ENCODE results near the gene IQCE.

DNA sequence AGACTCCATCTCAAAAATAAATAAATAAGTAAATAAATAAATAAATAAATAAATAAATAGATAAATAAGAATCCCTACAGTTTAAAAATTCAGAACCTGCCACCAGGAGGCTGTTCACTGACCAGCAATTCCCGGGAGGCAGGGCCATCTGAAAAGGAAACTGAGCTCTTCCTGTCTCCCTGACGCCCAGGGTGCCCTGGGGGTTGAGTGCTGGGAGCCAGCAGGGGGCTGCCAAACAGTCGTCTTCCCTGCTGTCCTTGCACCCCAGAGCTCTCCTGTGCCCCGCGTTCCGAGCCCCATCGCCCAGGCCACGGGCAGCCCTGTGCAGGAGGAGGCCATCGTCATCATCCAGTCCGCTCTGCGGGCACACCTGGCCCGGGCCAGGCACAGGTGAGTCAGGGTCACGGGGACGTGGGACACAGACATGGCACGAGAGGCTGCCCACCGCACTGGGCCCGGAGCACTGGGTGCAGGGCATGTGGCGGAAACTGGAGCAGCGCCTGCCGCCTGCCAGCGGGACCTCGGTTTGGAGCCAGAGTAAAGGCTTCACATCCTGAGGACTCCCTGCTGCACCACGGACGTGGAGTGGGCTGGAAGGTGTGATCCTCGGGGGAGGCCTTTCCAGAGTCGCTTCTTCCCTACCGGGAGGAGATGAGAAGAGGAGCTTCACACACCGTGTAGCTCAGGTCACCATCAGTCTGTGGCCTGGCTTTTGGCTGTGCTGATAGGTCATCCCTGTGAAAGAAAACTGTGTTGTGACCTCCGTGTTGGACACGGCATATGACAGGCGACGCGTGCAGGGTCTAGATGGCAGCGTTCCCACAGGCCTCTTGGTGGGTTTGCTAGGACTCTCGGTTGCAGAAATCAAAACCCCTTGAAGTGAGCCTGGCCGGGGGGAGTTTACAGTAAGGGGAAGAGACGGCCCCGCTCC, 47.1 kb downstream of the IQCE start:
- TF ChIP-seq, protein P1, sequence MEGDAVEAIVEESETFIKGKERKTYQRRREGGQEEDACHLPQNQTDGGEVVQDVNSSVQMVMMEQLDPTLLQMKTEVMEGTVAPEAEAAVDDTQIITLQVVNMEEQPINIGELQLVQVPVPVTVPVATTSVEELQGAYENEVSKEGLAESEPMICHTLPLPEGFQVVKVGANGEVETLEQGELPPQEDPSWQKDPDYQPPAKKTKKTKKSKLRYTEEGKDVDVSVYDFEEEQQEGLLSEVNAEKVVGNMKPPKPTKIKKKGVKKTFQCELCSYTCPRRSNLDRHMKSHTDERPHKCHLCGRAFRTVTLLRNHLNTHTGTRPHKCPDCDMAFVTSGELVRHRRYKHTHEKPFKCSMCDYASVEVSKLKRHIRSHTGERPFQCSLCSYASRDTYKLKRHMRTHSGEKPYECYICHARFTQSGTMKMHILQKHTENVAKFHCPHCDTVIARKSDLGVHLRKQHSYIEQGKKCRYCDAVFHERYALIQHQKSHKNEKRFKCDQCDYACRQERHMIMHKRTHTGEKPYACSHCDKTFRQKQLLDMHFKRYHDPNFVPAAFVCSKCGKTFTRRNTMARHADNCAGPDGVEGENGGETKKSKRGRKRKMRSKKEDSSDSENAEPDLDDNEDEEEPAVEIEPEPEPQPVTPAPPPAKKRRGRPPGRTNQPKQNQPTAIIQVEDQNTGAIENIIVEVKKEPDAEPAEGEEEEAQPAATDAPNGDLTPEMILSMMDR (IDR thresholded peaks at IDR 0.05), result no peak
- no peak for TF ChIP-seq POLR2A (IDR thresholded peaks at IDR 0.05)
